Right lobe of liver (tissue), 4 donors: ENCODE data around the gene HERPUD2.

ENCODE experiments used
- CTCF ChIP-seq, 4 donors: fragments of 200-600 bp in 3 of 4; fragments of 450-650 bp in 1 of 4; IDR thresholded peaks; one replicate each; pipeline versions ENCODE4 v1.5.1 to v1.8.0; 2016 to 2022; ENCODE audit warnings: antibody characterized with exemption in 4 of 4, mild to moderate bottlenecking in 2 of 4
- POLR2A ChIP-seq: fragments of 450-650 bp; IDR thresholded peaks from one replicate; pipeline ENCODE4 v1.6.1; 2017; ENCODE audit warnings: antibody characterized with exemption, mild to moderate bottlenecking
- donor health status: DM: no; HTN: no; CAD: no.
- donor health status: DM: no; HTN: no; CAD: no.
- donor health status: DM: no; HTN: yes; CAD: no.

GRCh38 chr7:35720032-35720431 is 25.1 kb upstream of the HERPUD2 start:
- TF ChIP-seq CTCF (IDR thresholded peaks at IDR 0.05) (no peak), POLR2A (no peak)
